K562 (cell line): ENCODE measurements around the gene ARHGAP35. TPM values are rescaled to one million over a fixed set of nuclear protein-coding genes. Genes with fewer than 3 reads are reported as not detected.

Source experiments
- ATAC-seq: fragments of 200-7000 bp; cut with Tn5 transposase; 3 replicates; pipeline ENCODE4 v1.9.1; 2020; ENCODE audit warnings: moderate library complexity
- BruUV-seq: library from RNA; stranded (reverse); fragments of 400-500 nt; replicated peaks from 2 replicates; lab custom pipeline; 2021; lab: Mats Ljungman, UMichigan
- CTCF ChIA-PET: fragments of 300-600 bp; formaldehyde crosslinking; extraction: SDS; loops from one replicate; lab custom pipeline; 2021; ENCODE audit warnings: low intra/inter-chr PET ratio; lab: Yijun Ruan, JAX
- POLR2A ChIA-PET: fragments of 300-600, 350-650 bp; sonication (Branson Sonifier 250); formaldehyde crosslinking; extraction: SDS; loops from one replicate; lab custom pipeline; 2021; ENCODE audit warnings: antibody characterized with exemption, inconsistent platforms; lab: Yijun Ruan, JAX
- DNase-seq, 4 experiments: peaks; one replicate each; pipeline versions ENCODE4 v3.0.0 to v3.0.0-alpha.2; 2011 to 2018; ENCODE audit warnings: low spot score in 3 of 4, mixed read lengths in 3 of 4; ENCODE audit errors: extremely low read depth in 1 of 4
- FAIRE-seq: peaks from 2 replicates; lab custom pipeline; 2011; peaks lifted over from hg19 to GRCh38; lab: Jason Lieb, UNC
- H2AFZ ChIP-seq: 2 replicates; pipeline ENCODE4 v1.6.0; 2011; ENCODE audit warnings: low read depth, low read length, control low read depth, inconsistent platforms
- H3K27ac ChIP-seq: fragments of 200-600 bp; 3 replicates; pipeline ENCODE4 v1.8.0; 2011; ENCODE audit warnings: low read depth, mild to moderate bottlenecking, control low read depth, inconsistent platforms, low read length, moderate library complexity, mixed read lengths; ENCODE audit errors: extremely low read depth
- H3K27me3 ChIP-seq, 2 experiments: fragments of 300-600 bp in 1 of 2; 2 replicates in 1 of 2; 3 replicates in 1 of 2; pipeline versions ENCODE4 v1.6.0 to v1.8.0; 2011; ENCODE audit warnings: inconsistent platforms in 2 of 2, low read length in 2 of 2, mild to moderate bottlenecking in 1 of 2, mixed read lengths in 1 of 2, moderate library complexity in 1 of 2; ENCODE audit not compliant: control insufficient read depth in 2 of 2, insufficient read depth in 2 of 2
- H3K36me3 ChIP-seq: fragments of 300-600 bp; 3 replicates; pipeline ENCODE4 v1.8.0; 2011; ENCODE audit warnings: mild to moderate bottlenecking, low read length, inconsistent platforms; ENCODE audit not compliant: control insufficient read depth, insufficient read depth
- H3K4me1 ChIP-seq, 2 experiments: fragments of 200-600 bp in 1 of 2; replicated peaks in 1 of 2; 2 replicates in 1 of 2; 3 replicates in 1 of 2; pipeline versions ENCODE4 v1.5.1 to v1.8.0; 2011; ENCODE audit warnings: inconsistent platforms in 2 of 2, low read length in 2 of 2, mild to moderate bottlenecking in 1 of 2, mixed read lengths in 1 of 2, moderate library complexity in 1 of 2; ENCODE audit not compliant: control insufficient read depth in 2 of 2, insufficient read depth in 2 of 2
- H3K4me2 ChIP-seq: 2 replicates; pipeline ENCODE4 v1.6.1; 2011; ENCODE audit warnings: low read length, control low read depth, inconsistent platforms, mixed read lengths; ENCODE audit not compliant: insufficient read depth
- H3K4me3 ChIP-seq: fragments of 200-600 bp; sonication (generic), shearing (Covaris generic); 2 replicates; pipeline ENCODE4 v1.5.1; 2016; ENCODE audit warnings: control low read depth, inconsistent platforms
- H3K79me2 ChIP-seq: fragments of 200-600 bp; 3 replicates; pipeline ENCODE4 v1.8.0; 2011; ENCODE audit warnings: low read length, inconsistent platforms; ENCODE audit not compliant: control insufficient read depth, insufficient read depth
- H3K9ac ChIP-seq, 2 experiments: 2 replicates each; pipeline versions ENCODE4 v1.6.0 to v1.6.1; 2011; ENCODE audit warnings: low read depth in 2 of 2, low read length in 2 of 2, control low read depth in 1 of 2, inconsistent platforms in 1 of 2, mild to moderate bottlenecking in 1 of 2, mixed read lengths in 1 of 2; ENCODE audit not compliant: insufficient read depth in 1 of 2
- H3K9me1 ChIP-seq: one replicate; pipeline ENCODE4 v1.6.0; 2011; ENCODE audit warnings: inconsistent platforms, mild to moderate bottlenecking, low read length, moderate library complexity; ENCODE audit not compliant: control insufficient read depth, insufficient read depth
- H3K9me3 ChIP-seq: replicated peaks from 2 replicates; pipeline ENCODE4 v1.5.1; 2011; ENCODE audit warnings: low read depth, low read length, inconsistent platforms; ENCODE audit not compliant: control insufficient read depth, insufficient read depth
- H4K20me1 ChIP-seq: replicated peaks from 2 replicates; pipeline ENCODE4 v1.6.1; 2011; ENCODE audit warnings: low read length, inconsistent platforms, mixed read lengths; ENCODE audit not compliant: control insufficient read depth, insufficient read depth
- COPS2 ChIP-seq: fragments of 450-650 bp; conservative IDR thresholded peaks from 2 replicates; pipeline ENCODE4 v1.6.1; 2016; ENCODE audit warnings: mild to moderate bottlenecking, moderate library complexity
- CSDE1 ChIP-seq, 2 experiments: fragments of 450-650 bp; IDR thresholded peaks; 2 replicates each; pipeline ENCODE4 v1.6.1; 2016; ENCODE audit warnings: mild to moderate bottlenecking in 1 of 2
- EP400 ChIP-seq: fragments of 450-650 bp; IDR thresholded peaks from 2 replicates; pipeline ENCODE4 v1.6.1; 2017; ENCODE audit warnings: antibody characterized with exemption, mild to moderate bottlenecking, moderate library complexity
- ESRRB ChIP-seq: fragments of 250-450 bp; sonication (Bioruptor Pico); IDR thresholded peaks from 2 replicates; pipeline ENCODE4 v1.5.0; 2020; ENCODE audit warnings: mild to moderate bottlenecking, moderate library complexity, borderline replicate concordance
- GATAD2A ChIP-seq: fragments of 450-650 bp; IDR thresholded peaks from 2 replicates; pipeline ENCODE4 v1.6.1; 2017
- GATAD2B ChIP-seq: fragments of 450-650 bp; IDR thresholded peaks from 2 replicates; pipeline ENCODE4 v1.6.1; 2017; ENCODE audit warnings: mild to moderate bottlenecking, borderline replicate concordance
- PTBP1 ChIP-seq: fragments of 200-400 bp; formaldehyde crosslinking; IDR thresholded peaks from 2 replicates; pipeline ENCODE4 v1.6.1; 2017; ENCODE audit warnings: low read depth, low read length
- RBFOX2 ChIP-seq: fragments of 200-400 bp; formaldehyde crosslinking; IDR thresholded peaks from 2 replicates; pipeline ENCODE4 v1.6.1; 2017; ENCODE audit warnings: low read depth, mild to moderate bottlenecking, low read length, moderate library complexity
- SNRNP70 ChIP-seq: fragments of 200-400 bp; formaldehyde crosslinking; optimal IDR thresholded peaks from 2 replicates; pipeline ENCODE3; 2017; ENCODE audit warnings: low read depth, low read length
- ZFP36 ChIP-seq: fragments of 150-350 bp; IDR thresholded peaks from 2 replicates; pipeline ENCODE4 v1.6.1; 2018; ENCODE audit warnings: low read length, low read depth; ENCODE audit not compliant: partially characterized antibody
- WGBS: fragments of 100-300 bp; shearing (Covaris generic); methylation state at CpG from one replicate; pipeline ENCODE4 v1.1.6; 2016; ENCODE audit warnings: low coverage, mixed read lengths; ENCODE audit not compliant: insufficient coverage; ENCODE audit errors: missing lambda C conversion rate; 5-methylcytosine and 5-hydroxymethylcytosine counted together
- in situ Hi-C: fragments of 300-500 bp; cut with MboI; formaldehyde crosslinking; loops from 4 replicates; pipeline ENCODE4 v1.15.0; 2018; ENCODE audit warnings: inconsistent platforms, mixed read lengths
- intact Hi-C: fragments of 100-400 bp; cut with micrococcal nuclease; formaldehyde crosslinking; loops from 2 replicates; pipeline ENCODE4 v1.14.2; 2022
- polyA plus RNA-seq, 8 experiments: library from polyadenylated mRNA; depleted of rRNA in 4 of 8; stranded (reverse) in 5 of 8; unstranded in 3 of 8; fragments of >200 nt; fragmentation: Nextera tagmentation in 2 of 8; fragmentation: Illumina TruSeq in 1 of 8; extraction: Ambion mirVana in 2 of 8; extraction: Trizol in 1 of 8; gene quantifications; 2 replicates each; pipeline versions ENCODE4 v1.2.1 to v1.2.3, GENCODE V29; 2011 to 2014; ENCODE audit warnings: inconsistent platforms in 1 of 8, missing spikeins in 1 of 8
- total RNA-seq, 7 experiments: library from RNA; depleted of rRNA in 6 of 7; stranded (reverse); fragments of >200 nt in 6 of 7; fragmentation: Illumina TruSeq in 2 of 7; extraction: Trizol in 2 of 7; gene quantifications; 2 replicates each; pipeline versions ENCODE4 v1.2.1 to v1.2.3, GENCODE V29; 2011 to 2021; ENCODE audit warnings: low replicate concordance in 1 of 7
- TF ChIP-seq, protein P1 (sequence below): IDR thresholded peaks from 2 replicates; pipeline ENCODE4 v1.6.1; 2011; ENCODE audit not compliant: insufficient read length; ENCODE audit errors: extremely low read depth
- TF ChIP-seq, protein P2 (sequence below): fragments of 450-650 bp; formaldehyde crosslinking; IDR thresholded peaks from 2 replicates; pipeline ENCODE4 v1.4.0; 2020; ENCODE audit warnings: mild to moderate bottlenecking, mixed read lengths

ARHGAP35 gene
- total and polyA plus RNA-seq, 9 of the 15 experiments (the other 6 are each of a cell fraction or from before 2014, with no cell fraction given): 0.27 to 26.4 (median 10.2) TPM

DNA sequence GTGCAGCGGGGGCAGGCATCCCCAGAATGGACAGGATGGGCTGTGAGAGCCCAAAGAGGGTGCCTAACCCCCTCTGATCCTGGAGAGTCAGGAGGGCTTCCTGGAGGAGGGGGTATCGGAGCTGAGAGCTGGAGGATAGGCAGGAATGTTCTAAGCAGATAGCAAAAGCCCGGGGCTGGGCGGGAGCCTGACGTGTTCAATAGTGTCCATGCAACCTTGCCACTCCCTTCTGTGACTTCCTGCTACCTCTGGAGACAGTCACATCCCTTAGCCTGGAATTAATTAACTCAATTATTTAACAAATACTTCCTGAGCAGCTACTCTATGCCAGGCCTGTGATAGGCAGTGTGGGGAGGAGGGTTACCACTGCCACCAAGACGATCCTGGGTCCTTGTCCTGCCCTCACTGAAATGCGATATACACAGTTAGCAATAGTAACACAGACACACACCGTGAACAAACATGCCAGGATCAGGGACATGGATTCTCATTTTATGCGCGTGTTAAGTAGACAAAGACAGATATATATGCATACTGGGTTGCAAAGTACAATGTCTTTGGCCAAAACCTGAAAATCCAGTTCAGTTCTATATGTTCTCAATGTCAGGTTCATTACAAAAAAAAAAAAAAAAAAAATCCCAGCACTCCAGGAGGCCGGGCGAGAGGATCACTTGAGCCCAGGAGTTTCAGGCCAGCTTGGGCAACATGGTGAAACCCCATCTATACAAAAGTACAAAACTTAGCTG, 20.9 kb upstream of the ARHGAP35 start:
- POLR2A ChIA-PET: interaction anchor here (0.6 to 1.6 kb wide), 7 partner anchors 8 to 291 kb away, joined by 3 to 7 read pairs (median 4); partner anchors contain the start of gene SLC1A5
- BruUV-seq: no TSS peak
- no peak for ATAC-seq

More for the DNA sequence above, 20.9 kb upstream of the ARHGAP35 start:
- Histone ChIP-seq H3K27me3 (no peaks in the 10 kb centered on the region), H2AFZ (no peak overlapping the region), H3K9ac (no peak overlapping the region), H3K27ac (no peak overlapping the region), H3K9me3 (no peaks in the 10 kb centered on the region), H4K20me1 (0 out of 2 replicates have a peak, but pooled peaks cover 4% of the 10 kb centered on the region), H3K4me3 (no peak overlapping the region), H3K36me3 (peaks cover 68% of the 10 kb centered on the region), H3K9me1 (peaks cover 3% of the 10 kb centered on the region), H3K79me2 (peaks cover 21% of the 10 kb centered on the region), H3K4me2 (no peak overlapping the region), H3K4me1 (peaks cover 33 to 36% of the 10 kb centered on the region in 2 experiments)
- FAIRE-seq (no peak), DNase-seq (peak in 1 of 4 experiments; percentile 16)
- TF ChIP-seq, protein P1, sequence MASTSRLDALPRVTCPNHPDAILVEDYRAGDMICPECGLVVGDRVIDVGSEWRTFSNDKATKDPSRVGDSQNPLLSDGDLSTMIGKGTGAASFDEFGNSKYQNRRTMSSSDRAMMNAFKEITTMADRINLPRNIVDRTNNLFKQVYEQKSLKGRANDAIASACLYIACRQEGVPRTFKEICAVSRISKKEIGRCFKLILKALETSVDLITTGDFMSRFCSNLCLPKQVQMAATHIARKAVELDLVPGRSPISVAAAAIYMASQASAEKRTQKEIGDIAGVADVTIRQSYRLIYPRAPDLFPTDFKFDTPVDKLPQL: no peak
- TF ChIP-seq EP400: no peak
- no peak for TF ChIP-seq SNRNP70
- TF ChIP-seq COPS2: no peak
- TF ChIP-seq GATAD2A: no peak
- no peak for TF ChIP-seq CSDE1 (IDR thresholded peaks at IDR 0.05)
- TF ChIP-seq PTBP1: no peak
- TF ChIP-seq ESRRB: no peak
- TF ChIP-seq, protein P2, sequence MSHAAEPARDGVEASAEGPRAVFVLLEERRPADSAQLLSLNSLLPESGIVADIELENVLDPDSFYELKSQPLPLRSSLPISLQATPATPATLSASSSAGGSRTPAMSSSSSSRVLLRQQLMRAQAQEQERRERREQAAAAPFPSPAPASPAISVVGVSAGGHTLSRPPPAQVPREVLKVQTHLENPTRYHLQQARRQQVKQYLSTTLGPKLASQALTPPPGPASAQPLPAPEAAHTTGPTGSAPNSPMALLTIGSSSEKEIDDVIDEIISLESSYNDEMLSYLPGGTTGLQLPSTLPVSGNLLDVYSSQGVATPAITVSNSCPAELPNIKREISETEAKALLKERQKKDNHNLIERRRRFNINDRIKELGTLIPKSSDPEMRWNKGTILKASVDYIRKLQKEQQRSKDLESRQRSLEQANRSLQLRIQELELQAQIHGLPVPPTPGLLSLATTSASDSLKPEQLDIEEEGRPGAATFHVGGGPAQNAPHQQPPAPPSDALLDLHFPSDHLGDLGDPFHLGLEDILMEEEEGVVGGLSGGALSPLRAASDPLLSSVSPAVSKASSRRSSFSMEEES: no peak
- peak; percentile 91 for TF ChIP-seq ZFP36
- no peak for TF ChIP-seq GATAD2B
- peak; percentile 9; the same call in 1 of the 2 replicates for TF ChIP-seq RBFOX2
- 72% methylated on average over 12 of the region's 12 CpGs for WGBS
- intact Hi-C loops: loop anchor here (1.0 kb wide), 1 partner anchor 83 kb away; no protein-coding TSS in a partner anchor
- in situ Hi-C loops: loop anchor here (5.0 kb wide), 1 partner anchor 73 kb away; no protein-coding TSS in a partner anchor
- CTCF ChIA-PET: interaction anchor here (0.6 to 2.8 kb wide), 5 partner anchors 14 to 135 kb away, joined by 3 to 42 read pairs (median 3); no protein-coding TSS in a partner anchor
